NCI-H460 (cell line): ENCODE measurements around the gene DVL1. TPM values are rescaled to one million over a fixed set of nuclear protein-coding genes. Genes with fewer than 3 reads are reported as not detected.
"Not testable (repeated sequence)": the region's sequence is repeated elsewhere in the genome, so short reads cannot be mapped to it uniquely, and the experiment has no call there.

Source experiments
- DNase-seq: peaks from one replicate; pipeline ENCODE4 v3.0.0-alpha.2; 2016; ENCODE audit warnings: low read depth; ENCODE audit errors: extremely low read depth
- total RNA-seq: library from RNA; depleted of rRNA; stranded (reverse); fragments of >200 nt; shearing (Covaris generic); gene quantifications from 2 replicates; pipeline ENCODE4 v1.2.3, GENCODE V29; 2014

The DVL1 gene
- total RNA-seq, 1 experiment from 2014 or later = 53.7 TPM

DNA sequence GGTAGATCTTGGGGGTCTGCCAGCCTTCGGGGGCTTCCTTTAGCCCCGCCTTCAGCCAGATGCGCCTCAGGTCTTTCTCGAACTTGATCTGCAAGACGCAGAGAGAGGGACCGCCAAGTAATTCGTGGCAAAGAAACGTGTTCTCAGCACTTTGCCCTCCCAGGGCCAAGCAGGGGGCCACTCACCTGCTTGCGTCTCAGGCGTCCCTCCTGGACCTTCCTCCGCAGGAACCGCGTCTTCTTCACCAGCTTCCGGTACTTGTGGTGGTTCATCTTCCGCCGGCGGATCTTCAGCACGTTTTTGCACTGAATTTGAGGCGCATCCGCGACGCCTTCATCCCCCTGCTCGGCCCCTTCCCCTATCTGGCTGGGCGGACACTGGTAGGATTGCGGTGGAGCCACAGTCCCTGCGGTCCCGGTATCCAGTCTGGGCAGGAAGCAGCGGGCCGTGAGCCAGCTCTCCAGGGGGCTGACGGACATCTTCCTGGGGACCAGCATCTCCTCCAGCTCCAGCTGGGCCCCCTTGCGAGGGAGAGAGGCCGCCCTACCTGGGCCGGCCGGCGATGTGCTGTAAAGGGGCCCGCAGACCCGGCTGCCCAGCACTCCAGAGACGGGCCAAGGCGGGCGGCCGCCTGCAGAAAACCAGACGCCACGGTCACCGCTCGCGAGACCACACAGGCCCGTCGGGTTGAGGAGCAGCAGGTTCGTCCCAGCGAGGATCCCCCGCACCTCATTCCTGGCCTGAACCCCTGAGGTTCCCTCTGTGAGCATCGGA, 24.8 kb upstream of the DVL1 start:
- DNase-seq = no peak

GRCh38 chr1:1373051-1373814, 24.0 kb upstream of the DVL1 start:
- no peak for DNase-seq

DNA sequence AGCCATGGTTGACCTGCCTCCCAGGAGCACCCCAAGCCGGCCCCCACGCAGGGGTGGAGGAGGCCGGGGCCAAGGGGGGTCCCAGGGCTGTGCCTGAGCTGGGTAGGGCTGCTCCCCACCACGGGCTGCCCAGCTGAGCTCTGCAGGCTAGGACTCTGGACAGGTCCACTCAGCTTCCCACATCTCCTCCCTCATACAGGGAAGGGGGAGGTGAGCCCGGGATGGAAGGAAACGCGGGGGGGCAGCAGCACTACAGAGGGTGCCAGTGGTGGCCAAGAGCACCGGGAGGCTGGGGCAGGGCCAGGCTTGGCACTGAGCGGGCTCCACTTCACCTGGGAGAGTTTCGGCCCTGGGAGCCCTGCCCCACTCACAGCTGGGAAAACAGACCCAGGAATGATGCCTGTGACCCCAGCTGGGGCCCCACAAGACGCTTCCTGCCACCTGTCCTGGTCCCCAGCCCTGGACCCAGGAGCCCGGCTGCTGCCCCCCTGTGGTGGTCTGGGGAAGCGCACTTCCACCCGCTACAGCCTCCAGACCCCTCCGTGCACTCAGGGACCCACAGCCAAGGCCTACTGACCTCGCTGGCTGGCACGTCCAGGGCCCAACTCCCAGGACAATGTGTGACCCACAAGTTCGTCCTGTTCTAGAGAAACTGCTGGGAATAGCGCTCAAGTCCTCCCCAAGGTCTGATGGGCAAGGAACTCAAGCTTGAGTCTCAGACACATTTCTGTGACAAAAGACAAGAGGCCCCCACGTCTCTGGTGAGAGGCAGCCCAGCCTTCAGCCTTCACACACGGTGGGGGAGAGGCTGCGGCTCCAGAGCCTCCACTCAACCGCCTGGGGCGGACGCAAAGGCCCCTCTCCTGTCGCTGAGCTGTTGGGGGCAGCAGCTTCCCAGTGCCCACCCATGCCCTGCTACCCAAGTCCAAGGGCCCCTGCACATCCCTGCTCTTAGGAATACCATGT, 22.8 kb upstream of the DVL1 start:
- peak; percentile 31 for DNase-seq

DNA sequence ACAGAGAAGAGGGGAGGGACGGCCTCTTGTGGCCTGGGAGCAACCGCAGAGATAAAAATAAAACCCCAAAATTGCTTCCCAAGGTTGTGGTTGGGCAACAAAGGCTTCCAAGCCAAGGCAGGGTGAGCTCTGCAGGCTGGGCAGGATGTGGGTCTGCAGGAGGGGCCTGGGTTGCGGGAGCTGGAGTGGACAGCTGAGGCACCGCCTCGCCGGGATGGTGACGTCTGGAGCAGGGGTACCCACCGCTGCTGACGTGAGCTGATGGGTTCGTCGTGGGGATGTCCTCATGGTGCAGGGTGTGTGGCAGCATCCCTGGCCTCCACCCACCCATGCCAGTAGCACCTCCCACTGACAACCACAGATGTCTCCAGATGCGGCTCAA, 22.1 kb upstream of the DVL1 start:
- DNase-seq = no peak

- no peak for DNase-seq
These were observed 21.6 kb upstream of the DVL1 start for GRCh38 chr1:1370771-1371300.

- not testable (repeated sequence) for DNase-seq
These were observed 20.9 kb upstream of the DVL1 start for GRCh38 chr1:1370094-1370493.

GRCh38 chr1:1367315-1367714, 18.1 kb upstream of the DVL1 start:
- no peak for DNase-seq

DNA sequence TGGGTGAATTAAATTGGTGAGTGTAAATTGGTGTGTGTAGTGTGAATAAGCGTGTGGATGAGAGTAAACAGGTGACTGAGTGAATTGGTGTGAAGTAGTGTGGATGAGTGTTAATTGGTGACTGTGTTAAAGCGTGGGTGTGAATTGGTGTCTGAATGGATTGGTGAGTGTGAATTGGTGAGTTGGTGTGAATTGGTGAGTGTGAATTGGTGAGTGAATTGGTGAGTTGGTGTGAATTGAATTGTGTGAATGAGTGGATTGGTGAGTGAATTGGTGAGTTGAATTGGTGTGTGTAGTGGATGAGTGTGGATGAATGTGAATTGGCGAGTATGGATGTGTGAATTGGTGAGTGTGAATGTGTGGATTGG, 17.5 kb upstream of the DVL1 start:
- DNase-seq = no peak

GRCh38 chr1:1365875-1366698, 16.9 kb upstream of the DVL1 start:
- DNase-seq = no peak

- DNase-seq = no peak
These were observed 15.0 kb upstream of the DVL1 start for GRCh38 chr1:1364266-1364665.

GRCh38 chr1:1361982-1362423, 12.8 kb upstream of the DVL1 start:
- DNase-seq = no peak

DNA sequence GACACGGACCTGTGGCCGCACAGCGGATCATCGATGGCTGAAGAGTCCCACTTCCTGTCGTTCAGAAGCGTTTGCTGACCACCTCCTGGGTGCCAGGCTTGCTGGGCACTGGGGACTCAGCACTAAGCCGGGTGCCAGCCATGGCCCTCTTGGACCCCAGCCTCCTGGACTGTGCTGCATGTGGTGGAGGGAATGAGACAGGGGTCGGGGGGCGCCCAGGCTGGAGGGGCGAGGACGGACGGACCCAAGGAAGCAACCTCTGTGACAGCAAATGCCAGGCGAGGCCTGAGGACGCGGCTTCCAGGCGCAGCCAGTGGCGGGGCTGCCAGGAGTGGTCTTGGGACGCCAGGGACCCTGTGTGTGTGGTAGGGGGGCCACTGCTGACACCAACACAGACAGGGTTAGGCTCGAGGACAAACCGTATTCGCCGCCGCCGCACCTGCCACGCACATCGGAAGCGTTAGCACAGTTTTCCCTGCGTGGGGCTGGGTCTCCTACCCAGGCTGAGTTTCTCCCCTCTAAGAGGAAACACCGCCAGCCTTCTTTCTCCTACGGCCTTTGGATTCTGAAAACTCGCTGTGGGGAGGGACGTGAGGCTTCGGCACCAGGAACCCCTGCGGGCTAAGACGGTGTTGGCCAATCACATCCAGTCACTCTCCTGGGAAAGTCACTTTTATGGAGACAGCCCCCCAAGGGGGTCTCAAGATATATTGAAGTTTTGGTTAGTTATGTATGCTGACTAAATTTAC, 12.2 kb upstream of the DVL1 start:
- DNase-seq = no peak

- DNase-seq = no peak
These were observed 11.4 kb upstream of the DVL1 start for GRCh38 chr1:1360506-1361169.

DNA sequence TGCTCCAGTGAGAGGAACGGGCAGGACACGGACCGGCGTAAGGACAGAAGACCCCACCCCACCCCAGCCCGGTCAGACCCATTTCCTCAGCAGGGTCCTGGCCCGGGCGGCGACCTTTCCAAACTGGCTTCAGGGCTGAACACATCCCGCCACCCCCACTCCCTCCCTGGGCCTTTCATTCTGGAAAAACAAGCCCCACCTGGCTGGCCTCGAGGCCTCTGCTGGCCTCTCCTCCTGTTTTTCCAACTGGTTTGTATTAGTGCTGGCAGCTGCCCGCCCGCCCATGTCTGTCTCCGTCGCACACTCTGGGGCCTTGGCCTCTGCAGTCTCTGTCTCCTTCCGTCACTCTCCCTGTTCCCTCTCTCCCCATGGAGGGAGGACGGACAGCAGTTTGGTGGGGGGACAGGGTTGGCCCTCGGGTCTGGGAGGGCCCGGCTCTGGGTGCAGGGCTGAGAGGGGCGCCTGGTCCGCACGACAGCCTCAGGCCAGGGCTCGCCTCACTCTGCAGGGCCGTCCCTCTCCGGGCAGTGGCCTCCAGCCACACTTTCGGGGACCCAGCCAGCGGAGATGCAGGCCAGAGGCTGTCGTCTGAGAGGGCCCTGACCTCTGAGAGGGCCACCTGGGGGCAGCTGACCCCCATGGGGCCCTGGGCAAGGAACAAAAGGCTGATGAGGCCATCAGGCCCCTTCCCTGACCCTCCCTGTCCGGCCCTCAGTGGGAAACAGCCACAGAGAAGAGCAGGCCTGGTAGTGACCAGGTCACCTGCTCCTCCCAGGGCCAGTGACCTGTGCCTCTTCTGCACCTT, 10.6 kb upstream of the DVL1 start:
- no peak for DNase-seq

DNA sequence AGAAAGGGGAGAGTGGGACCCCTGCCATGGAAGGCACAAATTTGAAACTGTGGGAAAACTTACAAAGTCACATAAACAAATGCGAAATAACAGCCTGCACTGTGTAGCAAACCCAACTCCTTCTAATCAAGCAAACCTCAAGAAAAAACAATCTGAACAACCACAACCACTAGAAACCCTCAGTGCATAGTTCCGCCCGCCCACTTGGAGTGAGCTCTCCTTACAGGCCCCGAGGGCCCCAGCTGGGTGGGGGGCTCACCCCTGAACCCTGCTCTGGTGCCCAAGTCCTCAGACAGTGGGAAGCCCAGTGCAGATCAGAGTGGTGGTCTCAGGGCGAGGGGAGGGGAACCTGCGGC, 10.1 kb upstream of the DVL1 start:
- DNase-seq = no peak

GRCh38 chr1:1358433-1359271, 9.4 kb upstream of the DVL1 start, which contains the start of gene MXRA8:
TSS of gene MXRA8 (minus strand) at chr1:1358555. CDS start at chr1:1358504, 51 bp downstream.
- DNase-seq = no peak

GRCh38 chr1:1357871-1358432, 8.7 kb upstream of the DVL1 start:
- no peak for DNase-seq
